ENCODE results near the gene TAAR5.
"Not testable (repeated sequence)": the region's sequence is repeated elsewhere in the genome, so short reads cannot be mapped to it uniquely, and the experiment has no call there.

TAAR5 gene

DNA sequence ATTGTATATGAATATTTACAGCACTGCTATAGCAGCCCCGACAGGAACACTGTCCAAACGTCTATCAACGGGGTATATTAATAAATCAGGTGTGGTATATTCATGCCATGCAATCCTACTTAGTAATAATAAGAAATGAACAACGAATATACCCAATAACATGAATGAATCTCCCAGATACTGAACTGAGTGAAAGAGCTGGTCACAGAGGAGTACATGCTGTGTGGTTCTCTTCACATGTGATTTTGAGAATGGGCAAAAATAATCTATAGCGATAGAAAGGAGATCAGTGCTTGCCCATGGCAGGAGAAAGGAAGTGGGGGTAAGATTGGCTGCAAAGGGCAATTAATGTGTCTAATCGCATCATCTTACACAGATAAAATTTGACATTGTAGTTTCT is 23.1 kb downstream of the TAAR5 start:
- TF ChIP-seq, protein P1, sequence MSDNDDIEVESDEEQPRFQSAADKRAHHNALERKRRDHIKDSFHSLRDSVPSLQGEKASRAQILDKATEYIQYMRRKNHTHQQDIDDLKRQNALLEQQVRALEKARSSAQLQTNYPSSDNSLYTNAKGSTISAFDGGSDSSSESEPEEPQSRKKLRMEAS (IDR thresholded peaks at IDR 0.05; ENCODE audit: low read depth, low read length): no peak
- TF ChIP-seq, protein P2, sequence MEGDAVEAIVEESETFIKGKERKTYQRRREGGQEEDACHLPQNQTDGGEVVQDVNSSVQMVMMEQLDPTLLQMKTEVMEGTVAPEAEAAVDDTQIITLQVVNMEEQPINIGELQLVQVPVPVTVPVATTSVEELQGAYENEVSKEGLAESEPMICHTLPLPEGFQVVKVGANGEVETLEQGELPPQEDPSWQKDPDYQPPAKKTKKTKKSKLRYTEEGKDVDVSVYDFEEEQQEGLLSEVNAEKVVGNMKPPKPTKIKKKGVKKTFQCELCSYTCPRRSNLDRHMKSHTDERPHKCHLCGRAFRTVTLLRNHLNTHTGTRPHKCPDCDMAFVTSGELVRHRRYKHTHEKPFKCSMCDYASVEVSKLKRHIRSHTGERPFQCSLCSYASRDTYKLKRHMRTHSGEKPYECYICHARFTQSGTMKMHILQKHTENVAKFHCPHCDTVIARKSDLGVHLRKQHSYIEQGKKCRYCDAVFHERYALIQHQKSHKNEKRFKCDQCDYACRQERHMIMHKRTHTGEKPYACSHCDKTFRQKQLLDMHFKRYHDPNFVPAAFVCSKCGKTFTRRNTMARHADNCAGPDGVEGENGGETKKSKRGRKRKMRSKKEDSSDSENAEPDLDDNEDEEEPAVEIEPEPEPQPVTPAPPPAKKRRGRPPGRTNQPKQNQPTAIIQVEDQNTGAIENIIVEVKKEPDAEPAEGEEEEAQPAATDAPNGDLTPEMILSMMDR (IDR thresholded peaks at IDR 0.05; ENCODE audit: low read depth, low read length): no peak
- no peak for DNase-seq (ENCODE audit: low read depth)
- no peak overlapping the region for H3K4me3 ChIP-seq (ENCODE audit: low read depth, low read length)

DNA sequence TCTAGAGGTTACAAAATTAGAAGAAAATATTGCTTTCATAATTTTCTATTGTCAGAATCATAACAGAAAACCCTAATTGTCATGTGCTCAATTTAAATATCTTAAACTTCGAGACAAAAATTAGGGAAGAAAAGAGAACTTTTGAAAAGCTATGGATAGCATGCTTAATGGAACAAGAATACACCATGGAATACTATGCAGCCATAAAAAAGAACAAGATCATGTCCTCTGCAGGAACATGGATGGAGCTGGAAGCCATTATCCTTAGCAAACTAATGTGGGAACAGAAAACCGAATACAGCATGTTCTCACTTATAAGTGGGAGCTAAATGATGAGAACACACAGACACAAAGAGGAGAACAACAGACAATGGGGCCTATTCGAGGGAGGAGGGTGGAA is 29.5 kb downstream of the TAAR5 start:
- DNase-seq (ENCODE audit: low read depth); H3K4me3 ChIP-seq (ENCODE audit: low read depth, low read length): not testable (repeated sequence)

DNA sequence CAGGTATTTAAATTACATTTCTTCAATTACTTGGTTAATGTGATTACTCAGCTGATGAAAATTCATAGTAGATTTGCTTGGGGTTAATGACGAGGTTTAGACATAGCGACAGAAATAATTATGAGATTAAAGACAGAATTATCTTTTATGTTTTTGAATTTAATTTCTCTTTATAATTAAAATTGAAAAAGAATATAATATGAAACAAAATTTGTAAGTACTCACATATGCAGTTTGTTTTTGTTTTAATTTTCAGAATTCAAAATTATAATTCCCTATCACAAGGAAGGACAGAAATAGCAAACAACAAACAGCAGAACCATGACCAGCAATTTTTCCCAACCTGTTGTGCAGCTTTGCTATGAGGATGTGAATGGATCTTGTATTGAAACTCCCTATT is 37.2 kb downstream of the TAAR5 start, which contains the start of gene TAAR8:
TSS of gene TAAR8 (plus strand) at position 301 of the 400 bp plus-strand sequence. CDS start at position 322, 21 bp downstream.
- no peak within 1 kb of the TSS for H3K4me3 ChIP-seq (ENCODE audit: low read depth, low read length)
- no peak for DNase-seq (ENCODE audit: low read depth)
- TF ChIP-seq MYC (IDR thresholded peaks at IDR 0.05; ENCODE audit: low read depth, low read length): no peak
- TF ChIP-seq, protein P1 (IDR thresholded peaks at IDR 0.05; ENCODE audit: low read depth, low read length): no peak
- TF ChIP-seq POLR2A (IDR thresholded peaks at IDR 0.05; ENCODE audit: extremely low read depth, insufficient read length): no peak

DNA sequence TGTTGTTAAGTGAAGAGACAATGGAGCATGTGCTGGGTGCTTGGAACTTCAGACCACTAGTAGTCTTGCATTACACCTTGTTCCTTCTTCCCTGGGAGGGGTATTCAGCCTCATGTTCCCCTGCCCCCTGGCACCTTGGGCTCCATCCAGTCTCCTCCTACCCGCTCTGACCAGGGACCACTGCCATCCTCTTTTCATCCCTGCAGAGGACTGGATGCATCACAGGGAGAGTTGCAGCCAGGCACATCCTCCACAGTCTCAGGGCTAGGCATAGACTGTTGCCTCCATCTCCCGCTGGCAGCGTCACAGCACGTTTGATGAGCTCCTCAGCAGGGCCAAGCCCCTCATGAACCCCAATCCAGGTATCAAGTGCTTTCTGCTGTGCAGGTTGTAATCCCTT is 38.3 kb downstream of the TAAR5 start:
- H3K4me3 ChIP-seq (ENCODE audit: low read depth, low read length): no peak overlapping the region
- TF ChIP-seq, protein P1 (IDR thresholded peaks at IDR 0.05; ENCODE audit: low read depth, low read length): no peak
- TF ChIP-seq, protein P2 (IDR thresholded peaks at IDR 0.05; ENCODE audit: low read depth, low read length): no peak
- TF ChIP-seq MYC (IDR thresholded peaks at IDR 0.05; ENCODE audit: low read depth, low read length): no peak
- TF ChIP-seq POLR2A (IDR thresholded peaks at IDR 0.05; ENCODE audit: extremely low read depth, insufficient read length): no peak

DNA sequence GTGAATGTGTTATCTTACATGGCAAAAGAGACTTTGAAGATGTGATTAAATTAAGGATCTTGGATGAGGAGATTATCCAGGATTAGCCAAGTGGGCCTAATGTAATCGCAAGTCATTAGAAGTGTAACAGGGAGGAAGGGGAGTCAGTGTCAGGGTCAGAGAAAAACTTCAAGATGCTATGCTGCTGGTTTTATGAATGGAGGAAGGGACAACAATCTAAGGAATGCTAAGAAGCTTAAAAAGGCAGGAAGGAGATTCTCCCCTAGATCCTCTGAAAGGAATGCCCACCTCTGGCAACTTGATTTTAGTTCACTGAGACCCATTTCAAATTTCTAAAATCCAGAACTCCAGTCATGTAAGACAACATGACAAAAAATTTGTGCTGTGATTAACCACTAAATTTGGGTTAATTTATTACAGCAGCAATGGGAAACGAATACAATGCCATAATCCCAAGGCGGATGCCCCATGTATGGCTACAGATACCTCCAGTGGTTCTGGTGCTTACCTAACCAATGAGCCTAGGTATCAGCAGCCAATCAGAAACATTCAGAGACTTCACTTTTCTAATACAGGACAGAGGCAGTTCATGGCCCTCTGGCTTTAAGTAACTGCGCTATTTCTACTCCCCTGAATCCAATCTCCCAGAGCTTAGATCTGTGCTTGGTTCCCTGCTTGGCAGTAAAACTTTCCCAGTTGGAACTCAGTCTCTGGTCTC is 40.6 kb downstream of the TAAR5 start:
- DNase-seq (ENCODE audit: low read depth): no peak
- TF ChIP-seq MYC (IDR thresholded peaks at IDR 0.05; ENCODE audit: low read depth, low read length): no peak
- no peak overlapping the region for H3K4me3 ChIP-seq (ENCODE audit: low read depth, low read length)

More for the DNA sequence above, 38.3 kb downstream of the TAAR5 start:
- DNase-seq (ENCODE audit: low read depth): no peak

DNA sequence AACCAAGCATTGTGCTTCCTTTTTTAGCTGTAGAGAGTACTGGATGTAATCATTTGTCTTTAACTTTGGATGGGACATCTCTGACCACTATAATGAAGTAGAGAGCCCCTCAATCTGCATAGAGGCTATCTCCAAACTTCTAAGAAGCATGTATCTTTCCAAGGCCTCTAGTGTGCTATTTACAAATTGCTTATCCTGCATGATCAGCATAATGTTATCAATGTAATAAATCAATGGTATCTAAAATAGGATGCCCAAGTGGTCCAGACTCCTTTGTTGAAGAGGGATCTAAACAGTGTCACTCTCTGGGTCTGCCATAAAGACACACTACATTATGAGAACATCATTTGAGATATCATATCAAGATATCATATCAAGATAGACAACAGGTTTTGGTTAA is 44.7 kb downstream of the TAAR5 start:
- no peak overlapping the region for H3K4me3 ChIP-seq (ENCODE audit: low read depth, low read length)
- no peak for TF ChIP-seq POLR2A (IDR thresholded peaks at IDR 0.05; ENCODE audit: extremely low read depth, insufficient read length)
- TF ChIP-seq, protein P2 (IDR thresholded peaks at IDR 0.05; ENCODE audit: low read depth, low read length): no peak
- TF ChIP-seq, protein P1 (IDR thresholded peaks at IDR 0.05; ENCODE audit: low read depth, low read length): no peak
- TF ChIP-seq MYC (IDR thresholded peaks at IDR 0.05; ENCODE audit: low read depth, low read length): no peak
- no peak for DNase-seq (ENCODE audit: low read depth)
